HEK293 (cell line): ENCODE data around the gene YPEL5.

Source experiments
- CTCF ChIA-PET: fragments of 350-600 bp; formaldehyde crosslinking; extraction: SDS; loops from one replicate; lab custom pipeline; 2021; ENCODE audit warnings: antibody characterized with exemption; lab: Yijun Ruan, JAX
- POLR2A ChIA-PET: fragments of 300-600 bp; formaldehyde crosslinking; extraction: SDS; loops from one replicate; lab custom pipeline; 2020; ENCODE audit warnings: antibody characterized with exemption, inconsistent platforms; lab: Yijun Ruan, JAX
- H3K27ac ChIP-seq: fragments of 200-500 bp; sonication (Bioruptor generic); 2 replicates; pipeline ENCODE4 v1.5.1; 2014; ENCODE audit warnings: low read depth, low read length, control low read depth, inconsistent platforms; ENCODE audit errors: extremely low read depth
- H3K36me3 ChIP-seq, 2 experiments: fragments of 200-500 bp in 1 of 2; sonication (Bioruptor generic) in 1 of 2; 1 replicate in 1 of 2; 2 replicates in 1 of 2; pipeline ENCODE4 v1.5.1; 2014 to 2017; ENCODE audit warnings: inconsistent platforms in 2 of 2, low read length in 2 of 2; ENCODE audit not compliant: control insufficient read depth in 2 of 2, insufficient read depth in 1 of 2
- H3K4me1 ChIP-seq: fragments of 200-500 bp; sonication (Bioruptor generic); 2 replicates; pipeline ENCODE4 v1.5.1; 2014; ENCODE audit warnings: mild to moderate bottlenecking, low read length, inconsistent platforms; ENCODE audit not compliant: control insufficient read depth, insufficient read depth
- H3K4me3 ChIP-seq: 2 replicates; pipeline ENCODE4 v1.5.1; 2011; ENCODE audit warnings: low read depth, mild to moderate bottlenecking, control low read depth, low read length, moderate library complexity
- H3K9me3 ChIP-seq: fragments of 200-500 bp; sonication (Bioruptor generic); 2 replicates; pipeline ENCODE4 v1.5.1; 2014; ENCODE audit warnings: low read depth, low read length, inconsistent platforms; ENCODE audit not compliant: control insufficient read depth, insufficient read depth
- GLI2 ChIP-seq: fragments of 450-650 bp; formaldehyde crosslinking; IDR thresholded peaks from 2 replicates; pipeline ENCODE4; 2017; ENCODE audit warnings: missing biosample characterization, missing genetic modification characterization, low read depth, borderline replicate concordance
- IKZF3 ChIP-seq: fragments of 450-650 bp; IDR thresholded peaks from 2 replicates; pipeline ENCODE4 v1.5.0; 2018; ENCODE audit warnings: missing biosample characterization, mild to moderate bottlenecking, missing genetic modification characterization, moderate library complexity
- MZF1 ChIP-seq: fragments of 450-650 bp; formaldehyde crosslinking; IDR thresholded peaks from 2 replicates; pipeline ENCODE4 v1.5.1; 2017; ENCODE audit warnings: missing biosample characterization, missing genetic modification characterization, borderline replicate concordance
- OSR2 ChIP-seq: fragments of 450-650 bp; formaldehyde crosslinking; IDR thresholded peaks from 2 replicates; pipeline ENCODE4 v1.5.1; 2016; ENCODE audit warnings: missing biosample characterization, missing genetic modification characterization
- SCRT2 ChIP-seq: fragments of 450-650 bp; formaldehyde crosslinking; IDR thresholded peaks from 2 replicates; pipeline ENCODE4 v1.5.1; 2016; ENCODE audit warnings: missing biosample characterization, missing genetic modification characterization
- ZFP37 ChIP-seq: fragments of 450-650 bp; formaldehyde crosslinking; IDR thresholded peaks from 2 replicates; pipeline ENCODE4 v1.5.1; 2016; ENCODE audit warnings: missing biosample characterization, missing genetic modification characterization
- ZFP41 ChIP-seq: fragments of 450-650 bp; formaldehyde crosslinking; IDR thresholded peaks from 2 replicates; pipeline ENCODE4 v1.5.1; 2016; ENCODE audit warnings: missing biosample characterization, missing genetic modification characterization, borderline replicate concordance
- ZNF184 ChIP-seq: fragments of 450-650 bp; IDR thresholded peaks from 2 replicates; pipeline ENCODE4 v1.5.1; 2018; ENCODE audit warnings: missing biosample characterization, mild to moderate bottlenecking, missing genetic modification characterization
- ZNF202 ChIP-seq: fragments of 450-650 bp; formaldehyde crosslinking; IDR thresholded peaks from 2 replicates; pipeline ENCODE4 v1.5.1; 2016; ENCODE audit warnings: missing biosample characterization, missing genetic modification characterization, borderline replicate concordance
- ZNF214 ChIP-seq: fragments of 450-650 bp; formaldehyde crosslinking; IDR thresholded peaks from 2 replicates; pipeline ENCODE4 v1.5.1; 2017; ENCODE audit warnings: missing biosample characterization, mild to moderate bottlenecking, missing genetic modification characterization, borderline replicate concordance
- ZNF239 ChIP-seq: fragments of 450-650 bp; formaldehyde crosslinking; IDR thresholded peaks from 2 replicates; pipeline ENCODE4 v1.5.1; 2016; ENCODE audit warnings: missing biosample characterization, missing genetic modification characterization
- ZNF394 ChIP-seq: fragments of 450-650 bp; formaldehyde crosslinking; IDR thresholded peaks from 2 replicates; pipeline ENCODE4 v1.5.1; 2016; ENCODE audit warnings: missing biosample characterization, missing genetic modification characterization, mild to moderate bottlenecking, moderate library complexity, borderline replicate concordance
- ZNF404 ChIP-seq: fragments of 450-650 bp; formaldehyde crosslinking; IDR thresholded peaks from 2 replicates; pipeline ENCODE4 v1.5.1; 2017; ENCODE audit warnings: missing biosample characterization, missing genetic modification characterization
- ZNF423 ChIP-seq: fragments of 450-650 bp; formaldehyde crosslinking; IDR thresholded peaks from 2 replicates; pipeline ENCODE4 v1.5.1; 2016; ENCODE audit warnings: missing biosample characterization, missing genetic modification characterization
- ZNF433 ChIP-seq: fragments of 450-650 bp; formaldehyde crosslinking; IDR thresholded peaks from 2 replicates; pipeline ENCODE4 v1.5.1; 2016; ENCODE audit warnings: missing biosample characterization, missing genetic modification characterization, low read depth
- ZNF571 ChIP-seq: fragments of 450-650 bp; formaldehyde crosslinking; IDR thresholded peaks from 2 replicates; pipeline ENCODE4 v1.5.0; 2017; ENCODE audit warnings: missing biosample characterization, missing genetic modification characterization
- ZNF654 ChIP-seq: fragments of 450-650 bp; formaldehyde crosslinking; IDR thresholded peaks from 2 replicates; pipeline ENCODE4 v1.5.1; 2016; ENCODE audit warnings: low read depth, missing biosample characterization, missing genetic modification characterization
- ZNF660 ChIP-seq: fragments of 450-650 bp; IDR thresholded peaks from 2 replicates; pipeline ENCODE4 v1.5.1; 2018; ENCODE audit warnings: missing biosample characterization, mild to moderate bottlenecking, missing genetic modification characterization
- ZNF747 ChIP-seq: fragments of 450-650 bp; formaldehyde crosslinking; IDR thresholded peaks from 2 replicates; pipeline ENCODE4 v1.5.1; 2016; ENCODE audit warnings: missing biosample characterization, missing genetic modification characterization
- ZNF776 ChIP-seq: fragments of 450-650 bp; formaldehyde crosslinking; IDR thresholded peaks from 2 replicates; pipeline ENCODE4 v1.5.0; 2017; ENCODE audit warnings: missing biosample characterization, missing genetic modification characterization, borderline replicate concordance
- ZNF837 ChIP-seq: fragments of 450-650 bp; formaldehyde crosslinking; IDR thresholded peaks from 2 replicates; pipeline ENCODE4 v1.5.1; 2016; ENCODE audit warnings: missing biosample characterization, missing genetic modification characterization
- ZSCAN16 ChIP-seq: fragments of 450-650 bp; formaldehyde crosslinking; IDR thresholded peaks from 2 replicates; pipeline ENCODE4 v1.5.1; 2016; ENCODE audit warnings: missing biosample characterization, missing genetic modification characterization
- TF ChIP-seq, protein P1 (sequence below): fragments of 450-650 bp; formaldehyde crosslinking; IDR thresholded peaks from 2 replicates; pipeline ENCODE4 v1.5.1; 2016; ENCODE audit warnings: missing biosample characterization, missing genetic modification characterization
- TF ChIP-seq, protein P2 (sequence below): fragments of 450-650 bp; formaldehyde crosslinking; IDR thresholded peaks from 2 replicates; pipeline ENCODE4 v1.5.1; 2017; ENCODE audit warnings: missing biosample characterization, missing genetic modification characterization
- TF ChIP-seq, protein P3 (sequence below): fragments of 450-650 bp; formaldehyde crosslinking; IDR thresholded peaks from 2 replicates; pipeline ENCODE4 v1.5.1; 2016; ENCODE audit warnings: missing biosample characterization, missing genetic modification characterization

Gene YPEL5

DNA sequence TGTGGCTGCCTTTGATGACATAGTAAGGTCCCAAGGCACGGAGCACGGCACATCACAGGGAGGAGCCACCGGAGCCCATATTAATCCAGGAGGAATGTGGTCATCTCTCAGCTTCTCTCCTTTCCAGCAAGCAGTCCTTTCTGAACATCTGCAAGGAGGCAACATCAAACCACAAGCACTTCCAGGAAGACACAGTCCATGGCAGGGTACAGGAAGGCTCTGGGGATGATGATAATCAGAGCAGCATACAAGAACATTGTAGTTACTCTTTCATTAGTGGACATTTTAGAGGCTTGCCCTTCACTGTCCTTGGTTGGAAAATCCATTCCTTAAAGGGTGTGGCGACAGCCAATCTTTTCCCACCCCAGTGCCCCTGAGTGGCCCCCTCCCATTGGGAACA lies 31.1 kb downstream of the YPEL5 start (continued):
- TF ChIP-seq ZNF202 (tag by site-specific recombination), result no peak

DNA sequence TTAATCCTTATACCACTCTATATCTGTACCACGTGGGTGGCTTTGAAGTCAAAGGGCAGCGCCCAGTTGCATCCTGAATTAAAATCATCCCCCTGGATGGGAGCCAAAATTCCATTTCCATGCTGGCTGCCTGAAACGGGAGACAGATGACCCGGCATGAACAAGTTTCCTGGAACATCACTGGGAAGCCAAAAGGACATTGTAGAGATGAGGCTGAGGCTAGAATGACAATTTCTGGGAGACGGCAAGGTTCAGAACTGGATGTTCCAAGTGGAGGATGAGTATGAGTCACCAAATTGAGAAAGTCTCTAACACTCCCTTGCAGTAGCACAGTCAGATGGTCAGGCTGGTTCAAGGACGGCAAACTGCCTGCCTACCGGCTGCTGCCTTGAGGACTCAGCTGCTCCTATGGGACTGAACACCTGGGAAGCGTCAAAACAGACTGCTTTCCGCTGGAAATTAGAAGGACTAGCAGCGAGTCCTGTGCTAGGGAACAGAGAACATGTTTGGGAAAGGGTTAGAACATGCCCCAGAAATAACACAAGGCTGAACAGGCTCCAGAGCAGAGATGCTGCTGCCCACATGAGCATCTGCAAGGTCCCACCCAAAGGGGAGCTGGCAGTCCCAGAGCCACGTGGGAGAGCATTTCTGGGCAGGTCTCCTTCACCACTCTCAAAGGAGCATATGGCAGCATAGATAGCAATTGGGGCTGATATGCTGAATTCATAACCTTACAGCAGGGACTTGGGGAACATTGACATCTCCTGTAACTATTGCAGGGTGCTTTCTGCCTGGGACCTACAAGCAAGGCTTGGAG lies 32.0 kb downstream of the YPEL5 start:
- Histone ChIP-seq H3K9me3 (no peaks in the 10 kb centered on the region), H3K4me3 (no peak overlapping the region), H3K27ac (no peak overlapping the region), H3K36me3 (no peaks in the 10 kb centered on the region), H3K4me1 (no peaks in the 10 kb centered on the region)
- no peak for TF ChIP-seq ZNF837
- TF ChIP-seq ZNF433 (tag by site-specific recombination), result no peak
- TF ChIP-seq ZFP37, result no peak
- TF ChIP-seq MZF1 (tag by site-specific recombination), result no peak
- TF ChIP-seq ZNF776 (tag by site-specific recombination), result no peak
- no peak for TF ChIP-seq ZNF214 (tag by site-specific recombination)
- TF ChIP-seq, protein P1, sequence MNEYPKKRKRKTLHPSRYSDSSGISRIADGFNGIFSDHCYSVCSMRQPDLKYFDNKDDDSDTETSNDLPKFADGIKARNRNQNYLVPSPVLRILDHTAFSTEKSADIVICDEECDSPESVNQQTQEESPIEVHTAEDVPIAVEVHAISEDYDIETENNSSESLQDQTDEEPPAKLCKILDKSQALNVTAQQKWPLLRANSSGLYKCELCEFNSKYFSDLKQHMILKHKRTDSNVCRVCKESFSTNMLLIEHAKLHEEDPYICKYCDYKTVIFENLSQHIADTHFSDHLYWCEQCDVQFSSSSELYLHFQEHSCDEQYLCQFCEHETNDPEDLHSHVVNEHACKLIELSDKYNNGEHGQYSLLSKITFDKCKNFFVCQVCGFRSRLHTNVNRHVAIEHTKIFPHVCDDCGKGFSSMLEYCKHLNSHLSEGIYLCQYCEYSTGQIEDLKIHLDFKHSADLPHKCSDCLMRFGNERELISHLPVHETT (tag by site-specific recombination), result no peak
- no peak for TF ChIP-seq ZSCAN16 (tag by site-specific recombination)
- TF ChIP-seq ZNF404 (tag by site-specific recombination), result no peak
- no peak for TF ChIP-seq ZNF394
- no peak for TF ChIP-seq ZNF239
- TF ChIP-seq, protein P2, sequence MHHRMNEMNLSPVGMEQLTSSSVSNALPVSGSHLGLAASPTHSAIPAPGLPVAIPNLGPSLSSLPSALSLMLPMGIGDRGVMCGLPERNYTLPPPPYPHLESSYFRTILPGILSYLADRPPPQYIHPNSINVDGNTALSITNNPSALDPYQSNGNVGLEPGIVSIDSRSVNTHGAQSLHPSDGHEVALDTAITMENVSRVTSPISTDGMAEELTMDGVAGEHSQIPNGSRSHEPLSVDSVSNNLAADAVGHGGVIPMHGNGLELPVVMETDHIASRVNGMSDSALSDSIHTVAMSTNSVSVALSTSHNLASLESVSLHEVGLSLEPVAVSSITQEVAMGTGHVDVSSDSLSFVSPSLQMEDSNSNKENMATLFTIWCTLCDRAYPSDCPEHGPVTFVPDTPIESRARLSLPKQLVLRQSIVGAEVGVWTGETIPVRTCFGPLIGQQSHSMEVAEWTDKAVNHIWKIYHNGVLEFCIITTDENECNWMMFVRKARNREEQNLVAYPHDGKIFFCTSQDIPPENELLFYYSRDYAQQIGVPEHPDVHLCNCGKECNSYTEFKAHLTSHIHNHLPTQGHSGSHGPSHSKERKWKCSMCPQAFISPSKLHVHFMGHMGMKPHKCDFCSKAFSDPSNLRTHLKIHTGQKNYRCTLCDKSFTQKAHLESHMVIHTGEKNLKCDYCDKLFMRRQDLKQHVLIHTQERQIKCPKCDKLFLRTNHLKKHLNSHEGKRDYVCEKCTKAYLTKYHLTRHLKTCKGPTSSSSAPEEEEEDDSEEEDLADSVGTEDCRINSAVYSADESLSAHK, result no peak
- no peak for TF ChIP-seq ZNF571
- TF ChIP-seq IKZF3 (tag by site-specific recombination), result no peak
- no peak for TF ChIP-seq ZNF660 (tag by site-specific recombination)
- TF ChIP-seq, protein P3, sequence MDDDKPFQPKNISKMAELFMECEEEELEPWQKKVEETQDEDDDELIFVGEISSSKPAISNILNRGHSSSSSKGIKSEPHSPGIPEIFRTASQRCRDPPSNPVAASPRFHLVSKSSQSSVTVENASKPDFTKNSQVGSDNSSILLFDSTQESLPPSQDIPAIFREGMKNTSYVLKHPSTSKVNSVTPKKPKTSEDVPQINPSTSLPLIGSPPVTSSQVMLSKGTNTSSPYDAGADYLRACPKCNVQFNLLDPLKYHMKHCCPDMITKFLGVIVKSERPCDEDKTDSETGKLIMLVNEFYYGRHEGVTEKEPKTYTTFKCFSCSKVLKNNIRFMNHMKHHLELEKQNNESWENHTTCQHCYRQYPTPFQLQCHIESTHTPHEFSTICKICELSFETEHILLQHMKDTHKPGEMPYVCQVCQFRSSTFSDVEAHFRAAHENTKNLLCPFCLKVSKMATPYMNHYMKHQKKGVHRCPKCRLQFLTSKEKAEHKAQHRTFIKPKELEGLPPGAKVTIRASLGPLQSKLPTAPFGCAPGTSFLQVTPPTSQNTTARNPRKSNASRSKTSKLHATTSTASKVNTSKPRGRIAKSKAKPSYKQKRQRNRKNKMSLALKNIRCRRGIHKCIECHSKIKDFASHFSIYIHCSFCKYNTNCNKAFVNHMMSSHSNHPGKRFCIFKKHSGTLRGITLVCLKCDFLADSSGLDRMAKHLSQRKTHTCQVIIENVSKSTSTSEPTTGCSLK (tag by site-specific recombination), result no peak
- ChIA-PET CTCF (interaction anchor here (0.6 to 5.7 kb wide), 4 partner anchors 8 to 533 kb away, joined by 3 to 31 read pairs (median 4); no protein-coding TSS in a partner anchor), POLR2A (interaction anchor here (1.0 kb wide), 1 partner anchor 19 kb away, joined by 3 read pairs; no protein-coding TSS in a partner anchor)

DNA sequence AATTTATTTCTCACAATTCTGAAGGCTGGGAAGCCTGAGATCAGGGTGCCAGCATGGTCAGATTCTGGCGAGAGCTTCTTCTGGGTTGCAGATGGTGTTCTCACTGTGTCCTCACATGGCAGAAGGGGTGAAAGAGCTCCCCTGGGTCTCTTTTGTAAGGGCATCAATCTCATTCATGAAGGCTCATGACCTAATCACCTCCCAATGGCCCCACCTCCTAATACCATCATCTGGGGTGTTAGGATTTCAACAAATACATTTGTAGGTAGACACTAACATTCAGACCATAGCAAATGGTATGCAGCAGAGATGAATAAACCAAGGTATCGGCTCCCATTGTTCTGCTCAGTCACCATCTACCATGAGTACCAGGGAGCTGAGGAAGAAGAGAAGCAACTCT lies 32.7 kb downstream of the YPEL5 start:
- H3K9me3 ChIP-seq, result no peaks in the 10 kb centered on the region
- no peaks in the 10 kb centered on the region for H3K4me1 ChIP-seq
- no peaks in the 10 kb centered on the region for H3K36me3 ChIP-seq
- ChIA-PET POLR2A (interaction anchor here (1.0 kb wide), 1 partner anchor 19 kb away, joined by 3 read pairs; no protein-coding TSS in a partner anchor), CTCF (interaction anchor here (0.6 to 5.7 kb wide), 5 partner anchors 9 to 532 kb away, joined by 3 to 31 read pairs (median 4); no protein-coding TSS in a partner anchor)
- no peak overlapping the region for H3K4me3 ChIP-seq
- H3K27ac ChIP-seq, result no peak overlapping the region
- TF ChIP-seq ZNF394, result no peak
- TF ChIP-seq, protein P3 (tag by site-specific recombination), result no peak
- no peak for TF ChIP-seq SCRT2 (tag by site-specific recombination)
- no peak for TF ChIP-seq GLI2 (tag by site-specific recombination)
- no peak for TF ChIP-seq ZNF184 (tag by site-specific recombination)
- no peak for TF ChIP-seq ZNF423 (tag by site-specific recombination)
- TF ChIP-seq ZNF654 (tag by site-specific recombination), result no peak
- no peak for TF ChIP-seq ZFP41 (tag by site-specific recombination)
- no peak for TF ChIP-seq ZNF747
- TF ChIP-seq OSR2, result no peak
